Left kidney (tissue), 2 donors: Measurements from ENCODE around the gene HNF4A. TPM values are rescaled to one million over a fixed set of nuclear protein-coding genes. Genes with fewer than 3 reads are reported as not detected.

Experiments used
- DNase-seq: peaks from one replicate; pipeline ENCODE4 v3.0.0-alpha.2; 2013
- polyA plus RNA-seq: library from polyadenylated mRNA; unstranded; fragments of 120-200 nt; gene quantifications from one replicate; pipeline ENCODE4 v1.2.1, GENCODE V29; 2013; ENCODE audit not compliant: insufficient read length

HNF4A gene
- polyA plus RNA-seq, 1 donor: 57.9 TPM

DNA sequence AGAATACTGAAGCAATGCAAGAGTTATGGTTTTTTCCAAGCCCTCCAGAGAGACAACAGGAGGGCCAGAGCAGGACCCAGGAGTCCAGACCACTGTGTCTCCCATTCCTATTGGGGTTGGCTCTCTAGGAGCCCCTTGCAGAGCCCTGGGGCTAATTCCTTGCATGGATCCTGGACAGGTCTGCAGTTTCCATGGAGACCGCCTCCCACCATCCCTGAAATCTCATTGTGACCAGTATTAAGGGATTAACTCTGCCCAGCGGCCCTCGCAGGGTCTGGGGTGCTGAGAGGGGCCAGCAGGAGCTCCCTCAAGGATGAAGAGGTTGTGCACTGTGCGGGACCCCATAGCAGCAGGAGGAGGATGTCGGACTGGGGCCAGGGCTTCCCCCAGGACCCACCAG, 34.8 kb downstream of the HNF4A start:
- no peak for DNase-seq

- no peak for DNase-seq
Measured at GRCh38 chr20:44392088-44392775, 36.7 kb downstream of the HNF4A start.

- DNase-seq: no peak
Measured at GRCh38 chr20:44392776-44393607, 37.5 kb downstream of the HNF4A start.

GRCh38 chr20:44393608-44394451, 38.3 kb downstream of the HNF4A start:
- DNase-seq: no peak

- no peak for DNase-seq
Measured at GRCh38 chr20:44394452-44394701, 38.9 kb downstream of the HNF4A start.

- DNase-seq: no peak
Measured at GRCh38 chr20:44394702-44395460, 39.4 kb downstream of the HNF4A start.

GRCh38 chr20:44395461-44396340, 40.2 kb downstream of the HNF4A start:
- no peak for DNase-seq

DNA sequence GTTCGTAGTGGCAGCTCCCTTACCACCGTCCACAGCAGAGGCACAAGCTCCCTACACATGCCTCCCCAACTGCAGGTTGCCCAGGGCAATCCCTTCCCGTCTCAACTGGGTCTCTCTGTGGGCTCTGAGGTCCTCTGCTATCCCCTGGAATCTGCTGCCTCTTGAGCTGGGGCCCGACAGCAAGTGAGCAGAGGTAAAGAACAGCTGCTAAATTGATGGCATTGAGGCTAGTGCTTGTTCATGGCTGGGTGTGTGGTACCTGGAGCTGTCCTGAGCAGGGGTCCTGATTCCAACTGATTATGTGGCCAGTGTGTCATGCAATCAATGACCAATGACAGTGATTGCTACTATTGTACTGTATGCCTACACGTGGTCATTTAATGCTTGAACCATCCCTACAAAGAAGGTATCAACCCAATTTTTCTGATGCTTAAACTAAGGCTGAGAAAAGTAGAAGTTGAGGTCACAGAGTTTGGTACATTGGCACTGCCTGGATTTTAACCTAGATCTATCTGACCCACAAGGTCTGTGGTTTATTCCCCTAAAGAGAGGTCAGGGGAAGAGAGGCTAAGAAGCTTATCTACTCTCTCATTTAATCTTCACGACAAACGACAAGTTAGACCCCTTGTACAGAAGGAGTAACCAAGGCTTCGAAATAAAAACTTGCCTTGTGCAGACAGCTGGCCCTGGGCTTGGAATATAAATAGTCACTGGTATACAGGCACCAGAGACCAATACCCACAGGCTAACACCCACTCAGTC, 41.1 kb downstream of the HNF4A start:
- no peak for DNase-seq

GRCh38 chr20:44398335-44398734, 42.8 kb downstream of the HNF4A start:
- DNase-seq: no peak

GRCh38 chr20:44399446-44399845, 43.9 kb downstream of the HNF4A start:
- DNase-seq: no peak

DNA sequence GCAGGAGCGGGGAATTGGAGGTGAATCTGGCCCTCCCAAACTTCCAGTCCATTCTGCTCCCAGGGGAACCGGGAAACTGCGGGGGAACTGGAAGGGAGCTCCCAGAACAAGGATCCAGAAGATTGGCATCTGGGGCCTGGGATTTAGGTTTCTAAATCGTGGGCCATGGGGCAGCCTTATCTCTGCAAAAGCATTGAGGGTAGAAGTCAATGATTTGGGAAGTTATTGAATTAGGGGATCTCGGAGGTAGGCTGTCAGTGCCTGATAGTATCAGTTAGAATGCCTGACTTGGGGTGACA, 45.1 kb downstream of the HNF4A start:
- no peak for DNase-seq

GRCh38 chr20:44400970-44401769, 45.7 kb downstream of the HNF4A start:
- no peak for DNase-seq

GRCh38 chr20:44401770-44402390, 46.4 kb downstream of the HNF4A start:
- no peak for DNase-seq

DNA sequence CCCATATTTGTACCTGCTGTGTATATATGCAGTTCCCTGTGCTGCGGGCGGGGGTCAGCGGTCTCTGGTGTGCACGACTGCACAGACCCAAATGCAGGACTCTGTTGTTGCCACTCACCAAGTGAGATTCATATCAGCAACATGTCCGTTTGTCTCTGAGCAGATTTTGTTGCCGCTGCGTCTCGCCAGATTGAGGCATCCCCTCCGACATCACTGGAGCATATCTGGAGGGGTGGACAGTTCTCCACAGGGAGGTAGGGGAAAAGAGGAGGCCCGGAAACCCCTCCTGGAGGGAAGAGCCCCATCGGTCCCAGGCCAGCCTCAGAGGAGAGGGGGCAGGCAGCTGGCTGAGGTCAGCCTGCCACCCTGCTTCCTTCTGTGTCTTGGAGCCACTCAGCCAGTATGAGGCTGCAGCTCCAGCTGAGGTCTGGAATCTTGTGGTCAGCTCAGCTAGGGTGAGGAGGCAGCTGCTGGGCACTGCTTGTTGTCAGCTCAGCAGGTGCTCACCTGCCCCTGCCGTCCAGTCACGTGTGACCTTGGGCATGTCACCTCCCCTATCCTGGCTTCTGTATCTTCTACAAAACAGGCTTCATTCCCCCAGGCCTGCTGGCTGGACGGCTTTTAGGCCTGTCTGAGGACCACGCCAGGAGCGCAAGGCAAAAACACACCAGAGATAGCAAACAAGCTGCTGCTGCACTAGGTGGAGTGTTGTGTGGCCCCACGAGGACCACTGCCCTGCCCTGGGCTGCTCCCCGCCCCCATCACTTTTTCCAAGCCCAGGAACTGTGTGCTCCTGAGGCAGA, 47.1 kb downstream of the HNF4A start:
- no peak for DNase-seq

GRCh38 chr20:44403194-44404112, 48.0 kb downstream of the HNF4A start:
- DNase-seq: no peak

- no peak for DNase-seq
Measured at GRCh38 chr20:44404204-44405181, 49.0 kb downstream of the HNF4A start.
